Measurements from ENCODE around the gene SPART. TPM values are rescaled to one million over a fixed set of nuclear protein-coding genes. Genes with fewer than 3 reads are reported as not detected.
"Not testable (repeated sequence)": the region's sequence is repeated elsewhere in the genome, so short reads cannot be mapped to it uniquely, and the experiment has no call there.

Gene SPART
- total RNA-seq, 2 donors from 2014 or later, result 9.5 to 14.0 TPM

- intact Hi-C loops (cut with DNase I, micrococcal nuclease), result no loop called here
- ATAC-seq, result no peak
- no peak for DNase-seq
These were observed 17.4 kb downstream of the SPART start for GRCh38 chr13:36328821-36329220.

- no peak for ATAC-seq
- intact Hi-C loops (cut with DNase I, micrococcal nuclease), result no loop called here
These were observed 20.3 kb downstream of the SPART start for GRCh38 chr13:36325912-36326311.

GRCh38 chr13:36324881-36325280 lies 21.3 kb downstream of the SPART start:
- ATAC-seq; intact Hi-C loops (cut with DNase I, micrococcal nuclease); DNase-seq: not testable (repeated sequence)

More at GRCh38 chr13:36325912-36326311, 20.3 kb downstream of the SPART start:
- DNase-seq, result no peak

- ATAC-seq (no peak), DNase-seq (no peak)
- intact Hi-C loops (cut with DNase I, micrococcal nuclease), result no loop called here
These were observed 22.1 kb downstream of the SPART start for GRCh38 chr13:36323951-36324566.

GRCh38 chr13:36323408-36323807 lies 22.8 kb downstream of the SPART start:
- DNase-seq (no peak), ATAC-seq (no peak)
- intact Hi-C loops (cut with DNase I, micrococcal nuclease), result no loop called here

- intact Hi-C loops (cut with DNase I, micrococcal nuclease); DNase-seq; ATAC-seq: not testable (repeated sequence)
These were observed 26.4 kb downstream of the SPART start for GRCh38 chr13:36319793-36320192.

- no peak for DNase-seq
- no peak for ATAC-seq
- intact Hi-C loops (cut with DNase I, micrococcal nuclease), result no loop called here
These were observed 32.9 kb downstream of the SPART start for GRCh38 chr13:36313047-36313969.

GRCh38 chr13:36310417-36311108 lies 35.6 kb downstream of the SPART start:
- intact Hi-C loops (cut with DNase I, micrococcal nuclease), result no loop called here
- DNase-seq (no peak), ATAC-seq (no peak)

- DNase-seq, result no peak
- intact Hi-C loops (cut with DNase I, micrococcal nuclease), result no loop called here
- no peak for ATAC-seq
These were observed 43.9 kb downstream of the SPART start for GRCh38 chr13:36302289-36302688.

- ATAC-seq; DNase-seq; intact Hi-C loops (cut with DNase I, micrococcal nuclease): not testable (repeated sequence)
These were observed 46.7 kb downstream of the SPART start for GRCh38 chr13:36299469-36299868.

- intact Hi-C loops (cut with DNase I, micrococcal nuclease), result no loop called here
- ATAC-seq (no peak), DNase-seq (no peak)
These were observed 47.6 kb downstream of the SPART start for GRCh38 chr13:36298535-36299068.

- ATAC-seq, result peak; percentile 89
- intact Hi-C loops (cut with DNase I, micrococcal nuclease), result no loop called here
These were observed 48.5 kb downstream of the SPART start, which contains the start of gene CCDC169 for GRCh38 chr13:36297366-36298338. CCDC169 (minus strand) TSS chr13:36297814; CDS start chr13:36297719, 95 bp downstream.

GRCh38 chr13:36294096-36294495 lies 52.1 kb downstream of the SPART start:
- intact Hi-C loops (cut with DNase I, micrococcal nuclease), result no loop called here
- no peak for ATAC-seq
- no peak for DNase-seq

More at GRCh38 chr13:36297366-36298338, 48.5 kb downstream of the SPART start, which contains the start of gene CCDC169:
- peak; percentile 68 to 76 for DNase-seq

GRCh38 chr13:36293497-36293896 lies 52.7 kb downstream of the SPART start:
- intact Hi-C loops (cut with DNase I, micrococcal nuclease), result no loop called here
- ATAC-seq (no peak), DNase-seq (no peak)

- intact Hi-C loops (cut with DNase I, micrococcal nuclease), result loop anchor here in 1 of 2 donors (10.0 kb wide), 1 partner anchor 106 kb away; no protein-coding TSS in a partner anchor
- no peak for DNase-seq
- ATAC-seq, result no peak
These were observed 57.3 kb downstream of the SPART start for GRCh38 chr13:36288794-36289391.

GRCh38 chr13:36286006-36286405 lies 60.2 kb downstream of the SPART start:
- ATAC-seq, result no peak
- intact Hi-C loops (cut with DNase I, micrococcal nuclease), result loop anchor here in 1 of 2 donors (10.0 kb wide), 1 partner anchor 109 kb away; no protein-coding TSS in a partner anchor
- DNase-seq, result no peak

GRCh38 chr13:36282821-36283432 lies 63.3 kb downstream of the SPART start:
- DNase-seq, result no peak
- intact Hi-C loops (cut with DNase I, micrococcal nuclease), result loop anchor here in 1 of 2 donors (10.0 kb wide), 1 partner anchor 112 kb away; no protein-coding TSS in a partner anchor
- peak; percentile 61 for ATAC-seq
